Left forelimb (tissue), 1 donor: ENCODE results near the gene TRIM16.
"Not testable (repeated sequence)": the region's sequence is repeated elsewhere in the genome, so short reads cannot be mapped to it uniquely, and the experiment has no call there.

Source experiments
- DNase-seq: peaks from one replicate; pipeline ENCODE4 v3.0.0-alpha.2; 2018; ENCODE audit warnings: low spot score

The TRIM16 gene

GRCh38 chr17:15616828-15617227 lies 67.3 kb downstream of the TRIM16 start:
- not testable (repeated sequence) for DNase-seq

GRCh38 chr17:15615850-15616249 lies 68.3 kb downstream of the TRIM16 start:
- DNase-seq = not testable (repeated sequence)

DNA sequence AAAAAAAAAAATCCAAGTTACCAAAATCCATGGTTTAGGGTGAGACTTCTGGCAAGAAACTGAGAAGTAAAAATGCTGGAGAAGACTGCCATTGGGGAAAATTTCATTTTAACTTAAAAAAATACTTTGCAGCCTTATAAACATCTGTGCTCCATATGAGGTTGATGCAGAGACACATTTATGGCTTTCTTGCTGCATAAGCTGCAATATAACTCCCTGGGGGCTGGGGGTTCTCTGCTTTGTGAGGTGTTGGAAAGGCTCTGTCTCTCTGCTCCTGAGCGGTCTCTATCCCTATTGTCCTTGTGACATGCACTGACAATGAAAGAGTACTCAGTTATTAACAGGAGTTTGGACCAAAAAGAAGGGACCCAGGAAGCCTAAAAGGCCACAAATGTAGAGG lies 71.0 kb downstream of the TRIM16 start:
- DNase-seq = not testable (repeated sequence)

DNA sequence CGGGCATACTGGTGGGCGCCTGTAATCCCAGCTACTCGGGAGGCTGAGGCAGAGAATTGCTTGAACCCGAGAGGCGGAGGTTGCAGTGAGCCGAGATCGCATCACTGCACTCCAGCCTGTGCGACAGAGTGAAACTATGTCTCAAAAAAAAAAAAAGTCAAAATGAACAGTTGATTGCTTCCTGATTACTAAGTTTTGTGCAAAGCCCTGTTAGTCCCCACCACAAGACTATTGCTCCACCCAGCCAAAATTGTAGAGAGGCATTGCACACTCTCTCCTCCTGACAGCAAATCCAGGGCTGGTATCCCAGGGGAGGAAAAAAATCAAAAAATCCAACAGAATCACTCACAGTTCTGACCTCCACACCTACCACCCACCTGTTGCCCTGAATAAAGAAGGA lies 91.2 kb downstream of the TRIM16 start:
- not testable (repeated sequence) for DNase-seq

GRCh38 chr17:15591986-15592385 lies 92.1 kb downstream of the TRIM16 start:
- not testable (repeated sequence) for DNase-seq

- not testable (repeated sequence) for DNase-seq
These were observed 93.3 kb downstream of the TRIM16 start for GRCh38 chr17:15590844-15591243.

DNA sequence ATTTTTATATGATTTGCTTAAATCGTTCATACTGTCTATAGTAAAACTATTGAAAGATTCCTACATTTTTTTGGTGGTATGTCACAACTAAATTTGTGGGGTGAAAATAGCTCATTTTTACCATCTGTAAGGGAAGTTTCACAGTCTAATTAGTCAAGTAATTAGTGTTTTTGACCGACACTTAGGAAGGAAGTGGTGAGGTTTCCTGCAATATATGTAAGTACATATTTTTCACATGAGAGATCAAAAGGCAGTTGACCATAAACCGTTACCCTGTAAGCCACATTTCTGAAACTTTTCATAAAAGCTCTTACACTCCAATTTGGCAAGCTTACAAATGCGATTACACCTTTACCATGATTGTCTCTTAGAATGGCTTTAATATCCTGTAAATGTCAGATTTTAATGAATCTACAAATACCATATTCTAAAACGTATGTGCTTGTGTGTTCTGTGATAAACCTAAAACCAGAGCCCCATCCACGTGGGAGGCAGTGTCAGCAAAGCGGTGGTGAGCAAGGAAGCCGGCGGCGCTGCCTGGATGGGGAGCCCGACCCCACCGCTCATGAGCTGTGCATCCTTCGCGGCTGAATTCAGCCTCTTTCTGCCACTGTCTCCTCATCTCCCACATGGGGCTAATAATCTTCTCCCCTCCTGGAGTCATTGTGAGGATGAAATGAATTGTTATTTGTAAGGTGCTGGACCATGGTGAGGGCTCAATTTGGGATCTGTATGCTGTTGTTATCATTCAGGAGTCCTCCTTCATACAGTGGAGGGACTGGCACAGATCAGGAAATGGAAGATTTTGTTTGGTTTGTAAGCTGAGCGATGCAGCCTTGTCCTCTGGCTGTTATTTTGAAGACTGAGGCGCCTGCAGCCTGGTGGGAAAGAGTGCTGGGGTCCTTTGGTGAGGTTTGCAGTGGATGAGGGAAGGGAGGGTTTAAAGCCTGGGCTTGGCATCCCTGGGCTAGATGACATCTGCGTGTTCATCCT lies 94.3 kb downstream of the TRIM16 start:
- not testable (repeated sequence) for DNase-seq

DNA sequence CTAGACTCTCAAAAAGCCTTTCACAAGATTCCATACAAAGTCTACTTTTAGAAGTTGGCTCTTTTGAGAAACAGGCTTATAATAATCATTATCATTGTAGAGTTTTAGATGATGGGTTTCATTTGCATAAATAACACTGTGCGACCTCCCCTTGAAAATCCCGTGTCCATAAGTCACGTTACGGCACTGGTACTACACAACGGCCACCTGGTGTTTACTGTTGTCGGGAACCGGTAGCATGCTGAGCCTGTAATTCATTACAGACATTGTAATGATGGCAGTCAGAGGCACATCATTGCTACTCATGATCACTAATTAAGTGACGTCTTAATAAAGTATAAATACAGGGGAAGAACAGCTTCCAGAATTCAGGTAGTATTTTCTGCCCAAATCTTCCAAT lies 96.1 kb downstream of the TRIM16 start:
- not testable (repeated sequence) for DNase-seq

GRCh38 chr17:15583313-15583712 lies 100.8 kb downstream of the TRIM16 start:
- DNase-seq = not testable (repeated sequence)

- DNase-seq = not testable (repeated sequence)
These were observed 102.6 kb downstream of the TRIM16 start for GRCh38 chr17:15581462-15581861.
